Glomerular visceral epithelial cell (primary cell): ENCODE results near the gene TEX38.
A peak's percentile ranks its signal among the peaks of the same experiment; 100 is the strongest.
"Not testable (repeated sequence)": the region's sequence is repeated elsewhere in the genome, so short reads cannot be mapped to it uniquely, and the experiment has no call there.

Experiments
- DNase-seq: peaks from one replicate; pipeline ENCODE4 v3.0.0-alpha.2; 2016; ENCODE audit errors: extremely low spot score

TEX38 gene

GRCh38 chr1:46655848-46656247 is 15.8 kb upstream of the TEX38 start:
- DNase-seq: no peak

GRCh38 chr1:46656643-46657042 is 15.0 kb upstream of the TEX38 start:
- DNase-seq: no peak

- DNase-seq: no peak
Observed at GRCh38 chr1:46657775-46658174, 13.9 kb upstream of the TEX38 start.

GRCh38 chr1:46659307-46659870 is 12.3 kb upstream of the TEX38 start:
- no peak for DNase-seq

- not testable (repeated sequence) for DNase-seq
Observed at GRCh38 chr1:46660116-46660515, 11.5 kb upstream of the TEX38 start.

GRCh38 chr1:46662919-46663318 is 8.7 kb upstream of the TEX38 start:
- not testable (repeated sequence) for DNase-seq

GRCh38 chr1:46665983-46666382 is 5.7 kb upstream of the TEX38 start:
- DNase-seq: no peak

GRCh38 chr1:46667782-46668760 is 3.6 kb upstream of the TEX38 start, which contains the start of gene ATPAF1:
Gene ATPAF1, minus strand, starts transcription at chr1:46668364. Its CDS starts 42 bp downstream, at chr1:46668322.
- DNase-seq: peak; percentile 62

- DNase-seq: no peak
Observed at GRCh38 chr1:46670134-46670533, 1.5 kb upstream of the TEX38 start.

GRCh38 chr1:46672696-46673095 is 1.0 kb downstream of the TEX38 start:
- DNase-seq: no peak

GRCh38 chr1:46673749-46674182 is 2.1 kb downstream of the TEX38 start:
- DNase-seq: peak; percentile 20

GRCh38 chr1:46675549-46676314 is 4.1 kb downstream of the TEX38 start:
- no peak for DNase-seq

GRCh38 chr1:46676531-46676930 is 4.9 kb downstream of the TEX38 start:
- DNase-seq: no peak

GRCh38 chr1:46677339-46677738 is 5.7 kb downstream of the TEX38 start:
- DNase-seq: no peak

GRCh38 chr1:46679789-46680573 is 8.3 kb downstream of the TEX38 start:
- DNase-seq: no peak

GRCh38 chr1:46681333-46682034 is 9.8 kb downstream of the TEX38 start:
- DNase-seq: no peak

- DNase-seq: no peak
Observed at GRCh38 chr1:46682064-46682463, 10.4 kb downstream of the TEX38 start.

- no peak for DNase-seq
Observed at GRCh38 chr1:46684670-46685069, 13.0 kb downstream of the TEX38 start.

GRCh38 chr1:46686255-46686654 is 14.6 kb downstream of the TEX38 start:
- no peak for DNase-seq

GRCh38 chr1:46687093-46687659 is 15.5 kb downstream of the TEX38 start:
- no peak for DNase-seq
